ENCODE results near the gene GPR143. TPM values are rescaled to one million over a fixed set of nuclear protein-coding genes. Genes with fewer than 3 reads are reported as not detected.

The GPR143 gene
- total RNA-seq, 1 donor from 2014 or later, result 4.7 TPM

DNA sequence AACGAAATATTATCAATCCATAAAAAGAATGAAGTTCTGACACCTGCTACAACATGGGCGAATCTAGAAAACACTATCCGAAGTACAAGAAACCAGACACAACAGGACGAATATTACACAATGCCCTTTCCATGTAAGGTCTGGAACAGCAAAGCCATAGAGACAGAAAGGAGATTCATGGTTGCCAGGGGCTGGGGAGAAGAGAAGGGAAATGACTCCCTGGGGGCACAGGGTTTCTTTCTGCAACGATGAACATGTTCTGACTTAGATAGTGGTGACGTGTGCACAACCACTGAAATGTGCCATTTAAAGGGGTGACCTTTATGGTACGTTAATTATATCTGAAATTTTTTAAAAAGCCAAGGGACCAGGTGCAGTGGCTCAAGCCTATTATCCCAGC lies 28.3 kb downstream of the GPR143 start:
- TF ChIP-seq, protein P1, sequence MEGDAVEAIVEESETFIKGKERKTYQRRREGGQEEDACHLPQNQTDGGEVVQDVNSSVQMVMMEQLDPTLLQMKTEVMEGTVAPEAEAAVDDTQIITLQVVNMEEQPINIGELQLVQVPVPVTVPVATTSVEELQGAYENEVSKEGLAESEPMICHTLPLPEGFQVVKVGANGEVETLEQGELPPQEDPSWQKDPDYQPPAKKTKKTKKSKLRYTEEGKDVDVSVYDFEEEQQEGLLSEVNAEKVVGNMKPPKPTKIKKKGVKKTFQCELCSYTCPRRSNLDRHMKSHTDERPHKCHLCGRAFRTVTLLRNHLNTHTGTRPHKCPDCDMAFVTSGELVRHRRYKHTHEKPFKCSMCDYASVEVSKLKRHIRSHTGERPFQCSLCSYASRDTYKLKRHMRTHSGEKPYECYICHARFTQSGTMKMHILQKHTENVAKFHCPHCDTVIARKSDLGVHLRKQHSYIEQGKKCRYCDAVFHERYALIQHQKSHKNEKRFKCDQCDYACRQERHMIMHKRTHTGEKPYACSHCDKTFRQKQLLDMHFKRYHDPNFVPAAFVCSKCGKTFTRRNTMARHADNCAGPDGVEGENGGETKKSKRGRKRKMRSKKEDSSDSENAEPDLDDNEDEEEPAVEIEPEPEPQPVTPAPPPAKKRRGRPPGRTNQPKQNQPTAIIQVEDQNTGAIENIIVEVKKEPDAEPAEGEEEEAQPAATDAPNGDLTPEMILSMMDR (conservative IDR thresholded peaks at IDR 0.05), result no peak
- no peak for DNase-seq (ENCODE audit: extremely low spot score, unreplicated experiment)
- Mint-ChIP-seq H3K4me1 (ENCODE audit: unreplicated experiment) (no peaks in the 10 kb centered on the region), H3K9me3 (peaks cover 6% of the 10 kb centered on the region), H3K4me3 (no peak overlapping the region), H3K36me3 (peaks cover 5% of the 10 kb centered on the region), H3K27me3 (no peaks in the 10 kb centered on the region), H3K27ac (no peak overlapping the region)

DNA sequence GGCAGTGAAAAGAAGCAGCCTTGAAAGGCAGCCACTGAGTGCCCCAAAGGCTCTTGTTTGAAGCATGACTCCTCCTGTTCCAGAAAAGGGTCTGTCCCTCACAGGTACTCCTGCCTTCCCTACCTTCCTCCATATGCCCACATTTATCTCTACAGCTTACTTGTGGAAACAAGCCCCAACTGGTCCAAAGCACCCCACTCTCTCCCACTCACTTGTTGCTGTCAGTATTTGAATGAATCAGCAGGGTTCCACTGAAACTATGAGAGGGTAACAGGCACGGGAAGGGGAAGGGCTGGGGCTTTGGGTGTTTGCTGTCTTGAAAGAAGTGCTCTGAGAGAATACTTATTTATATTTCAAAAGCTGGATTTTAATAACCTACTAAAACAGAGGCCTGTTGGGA lies 34.9 kb downstream of the GPR143 start:
- Mint-ChIP-seq H3K4me3 (no peak overlapping the region), H3K4me1 (ENCODE audit: unreplicated experiment) (no peaks in the 10 kb centered on the region), H3K27ac (no peak overlapping the region), H3K27me3 (no peaks in the 10 kb centered on the region), H3K9me3 (peaks cover 15% of the 10 kb centered on the region), H3K36me3 (peaks cover 5% of the 10 kb centered on the region)
- TF ChIP-seq, protein P1 (conservative IDR thresholded peaks at IDR 0.05), result no peak
- DNase-seq (ENCODE audit: extremely low spot score, unreplicated experiment), result no peak

- H3K36me3 Mint-ChIP-seq, result peaks cover under 1% of the 10 kb centered on the region
- TF ChIP-seq, protein P1 (conservative IDR thresholded peaks at IDR 0.05), result no peak
- peaks cover 13% of the 10 kb centered on the region for H3K9me3 Mint-ChIP-seq
- no peak overlapping the region for H3K4me3 Mint-ChIP-seq
- no peak overlapping the region for H3K27ac Mint-ChIP-seq
- DNase-seq (ENCODE audit: extremely low spot score, unreplicated experiment), result no peak
- no peaks in the 10 kb centered on the region for H3K27me3 Mint-ChIP-seq
- no peaks in the 10 kb centered on the region for H3K4me1 Mint-ChIP-seq (ENCODE audit: unreplicated experiment)
These were observed 35.6 kb downstream of the GPR143 start for GRCh38 chrX:9730078-9730477.

GRCh38 chrX:9729171-9729885 lies 36.3 kb downstream of the GPR143 start:
- Mint-ChIP-seq H3K27me3 (no peaks in the 10 kb centered on the region), H3K36me3 (no peaks in the 10 kb centered on the region), H3K9me3 (peaks cover 14% of the 10 kb centered on the region), H3K4me3 (no peak overlapping the region), H3K4me1 (ENCODE audit: unreplicated experiment) (no peaks in the 10 kb centered on the region), H3K27ac (no peak overlapping the region)
- TF ChIP-seq, protein P1 (conservative IDR thresholded peaks at IDR 0.05), result no peak
- no peak for DNase-seq (ENCODE audit: extremely low spot score, unreplicated experiment)

- Mint-ChIP-seq H3K4me3 (no peak overlapping the region), H3K4me1 (ENCODE audit: unreplicated experiment) (no peaks in the 10 kb centered on the region), H3K27ac (no peak overlapping the region), H3K36me3 (peaks cover 3% of the 10 kb centered on the region), H3K27me3 (no peaks in the 10 kb centered on the region), H3K9me3 (peaks cover 19% of the 10 kb centered on the region)
- DNase-seq (ENCODE audit: extremely low spot score, unreplicated experiment), result no peak
- TF ChIP-seq, protein P1 (conservative IDR thresholded peaks at IDR 0.05), result no peak
These were observed 37.4 kb downstream of the GPR143 start for GRCh38 chrX:9728261-9728660.

Measured in type B pancreatic cell (in vitro differentiated cells).